Neural cell (in vitro differentiated cells): ENCODE data around the gene ATP6V1E1.

Source experiments
- EZH2 ChIP-seq: fragments of 200-600, 300-800 bp; shearing (Covaris generic), sonication (generic); IDR thresholded peaks from 2 replicates; pipeline ENCODE4 v1.6.1; 2014; ENCODE audit warnings: antibody characterized with exemption, low read length, borderline replicate concordance, mild to moderate bottlenecking; ENCODE audit not compliant: insufficient read depth, poor library complexity, severe bottlenecking
- POLR2AphosphoS5 ChIP-seq: IDR thresholded peaks from 2 replicates; pipeline ENCODE4 v1.6.1; 2012
- RAD21 ChIP-seq: fragments of 450-650 bp; conservative IDR thresholded peaks from 2 replicates; pipeline ENCODE4 v1.6.1; 2014; ENCODE audit warnings: antibody characterized with exemption, mild to moderate bottlenecking, moderate library complexity
- TAF1 ChIP-seq: IDR thresholded peaks from 2 replicates; pipeline ENCODE4 v1.6.1; 2012; ENCODE audit warnings: low read depth
- TF ChIP-seq, protein P1 (sequence below): fragments of 450-650 bp; IDR thresholded peaks from 2 replicates; pipeline ENCODE4 v1.5.1; 2014; ENCODE audit warnings: antibody characterized with exemption, mild to moderate bottlenecking, moderate library complexity; ENCODE audit not compliant: poor library complexity, severe bottlenecking
- TF ChIP-seq, protein P2 (sequence below): IDR thresholded peaks from 2 replicates; pipeline ENCODE4 v1.6.1; 2012; ENCODE audit warnings: borderline replicate concordance

DNA sequence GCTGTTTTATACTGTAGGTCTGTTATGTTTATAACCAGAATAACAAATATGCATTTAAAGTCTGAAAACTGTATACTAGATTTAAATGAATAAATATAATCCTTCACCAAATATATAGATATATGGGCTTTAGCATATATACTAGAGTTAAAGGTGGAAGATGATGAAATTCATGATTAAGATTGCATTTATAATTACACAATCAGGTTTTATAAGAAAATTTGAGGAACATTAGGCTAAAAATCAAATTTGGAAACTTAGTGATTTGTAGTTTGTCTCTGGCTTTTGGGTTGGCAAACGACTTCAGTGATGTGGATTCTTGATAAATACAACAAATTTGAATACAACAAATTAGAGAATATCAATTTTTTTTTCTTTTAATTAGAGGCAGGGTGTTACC, 20.0 kb upstream of the ATP6V1E1 start:
- TF ChIP-seq, protein P1, sequence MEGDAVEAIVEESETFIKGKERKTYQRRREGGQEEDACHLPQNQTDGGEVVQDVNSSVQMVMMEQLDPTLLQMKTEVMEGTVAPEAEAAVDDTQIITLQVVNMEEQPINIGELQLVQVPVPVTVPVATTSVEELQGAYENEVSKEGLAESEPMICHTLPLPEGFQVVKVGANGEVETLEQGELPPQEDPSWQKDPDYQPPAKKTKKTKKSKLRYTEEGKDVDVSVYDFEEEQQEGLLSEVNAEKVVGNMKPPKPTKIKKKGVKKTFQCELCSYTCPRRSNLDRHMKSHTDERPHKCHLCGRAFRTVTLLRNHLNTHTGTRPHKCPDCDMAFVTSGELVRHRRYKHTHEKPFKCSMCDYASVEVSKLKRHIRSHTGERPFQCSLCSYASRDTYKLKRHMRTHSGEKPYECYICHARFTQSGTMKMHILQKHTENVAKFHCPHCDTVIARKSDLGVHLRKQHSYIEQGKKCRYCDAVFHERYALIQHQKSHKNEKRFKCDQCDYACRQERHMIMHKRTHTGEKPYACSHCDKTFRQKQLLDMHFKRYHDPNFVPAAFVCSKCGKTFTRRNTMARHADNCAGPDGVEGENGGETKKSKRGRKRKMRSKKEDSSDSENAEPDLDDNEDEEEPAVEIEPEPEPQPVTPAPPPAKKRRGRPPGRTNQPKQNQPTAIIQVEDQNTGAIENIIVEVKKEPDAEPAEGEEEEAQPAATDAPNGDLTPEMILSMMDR = no peak
- TF ChIP-seq EZH2 = no peak
- TF ChIP-seq POLR2AphosphoS5 = no peak
- TF ChIP-seq RAD21 = no peak
- TF ChIP-seq TAF1 = no peak
- TF ChIP-seq, protein P2, sequence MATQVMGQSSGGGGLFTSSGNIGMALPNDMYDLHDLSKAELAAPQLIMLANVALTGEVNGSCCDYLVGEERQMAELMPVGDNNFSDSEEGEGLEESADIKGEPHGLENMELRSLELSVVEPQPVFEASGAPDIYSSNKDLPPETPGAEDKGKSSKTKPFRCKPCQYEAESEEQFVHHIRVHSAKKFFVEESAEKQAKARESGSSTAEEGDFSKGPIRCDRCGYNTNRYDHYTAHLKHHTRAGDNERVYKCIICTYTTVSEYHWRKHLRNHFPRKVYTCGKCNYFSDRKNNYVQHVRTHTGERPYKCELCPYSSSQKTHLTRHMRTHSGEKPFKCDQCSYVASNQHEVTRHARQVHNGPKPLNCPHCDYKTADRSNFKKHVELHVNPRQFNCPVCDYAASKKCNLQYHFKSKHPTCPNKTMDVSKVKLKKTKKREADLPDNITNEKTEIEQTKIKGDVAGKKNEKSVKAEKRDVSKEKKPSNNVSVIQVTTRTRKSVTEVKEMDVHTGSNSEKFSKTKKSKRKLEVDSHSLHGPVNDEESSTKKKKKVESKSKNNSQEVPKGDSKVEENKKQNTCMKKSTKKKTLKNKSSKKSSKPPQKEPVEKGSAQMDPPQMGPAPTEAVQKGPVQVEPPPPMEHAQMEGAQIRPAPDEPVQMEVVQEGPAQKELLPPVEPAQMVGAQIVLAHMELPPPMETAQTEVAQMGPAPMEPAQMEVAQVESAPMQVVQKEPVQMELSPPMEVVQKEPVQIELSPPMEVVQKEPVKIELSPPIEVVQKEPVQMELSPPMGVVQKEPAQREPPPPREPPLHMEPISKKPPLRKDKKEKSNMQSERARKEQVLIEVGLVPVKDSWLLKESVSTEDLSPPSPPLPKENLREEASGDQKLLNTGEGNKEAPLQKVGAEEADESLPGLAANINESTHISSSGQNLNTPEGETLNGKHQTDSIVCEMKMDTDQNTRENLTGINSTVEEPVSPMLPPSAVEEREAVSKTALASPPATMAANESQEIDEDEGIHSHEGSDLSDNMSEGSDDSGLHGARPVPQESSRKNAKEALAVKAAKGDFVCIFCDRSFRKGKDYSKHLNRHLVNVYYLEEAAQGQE = no peak
